Left ventricle myocardium inferior (tissue), 1 donor: ENCODE data around the gene DNAAF9. TPM values are rescaled to one million over a fixed set of nuclear protein-coding genes. Genes with fewer than 3 reads are reported as not detected.

ENCODE experiments used
- DNase-seq: peaks from one replicate; pipeline ENCODE4 v3.0.0-alpha.2; 2020
- H3K27ac ChIP-seq: fragments of 200-600 bp; replicated peaks from 2 replicates; pipeline ENCODE4 v1.8.0; 2021
- H3K27me3 ChIP-seq: fragments of 200-600 bp; 2 replicates; pipeline ENCODE4 v1.8.0; 2021; ENCODE audit warnings: low read depth
- H3K36me3 ChIP-seq: fragments of 200-600 bp; 2 replicates; pipeline ENCODE4 v1.8.0; 2021
- H3K4me1 ChIP-seq: fragments of 200-600 bp; 2 replicates; pipeline ENCODE4 v1.8.0; 2021
- H3K4me3 ChIP-seq: fragments of 200-600 bp; 2 replicates; pipeline ENCODE4 v1.8.0; 2021; ENCODE audit warnings: mild to moderate bottlenecking, moderate library complexity
- H3K9me3 ChIP-seq: fragments of 200-600 bp; replicated peaks from 2 replicates; pipeline ENCODE4 v1.8.0; 2021
- intact Hi-C: fragments of 100-400 bp; cut with micrococcal nuclease; formaldehyde crosslinking; loops from one replicate; pipeline ENCODE4 v1.11.0; 2022
- total RNA-seq: library from RNA; stranded (reverse); fragmentation: NEBNext Ultra II Directional; extraction: Animal tissue kit (Norgen Biotek cat#: 25700); gene quantifications from one replicate; pipeline ENCODE4 v1.2.1, GENCODE V29; 2021
- TF ChIP-seq, protein P1 (sequence below): fragments of 200-600 bp; IDR thresholded peaks from 2 replicates; pipeline ENCODE4 v1.8.0; 2021; ENCODE audit warnings: antibody characterized with exemption, mild to moderate bottlenecking, borderline replicate concordance
- donor health status: DM: no; HTN: yes; CAD: no; lungs with severe emphysema.

Gene DNAAF9
- total RNA-seq, 1 donor from 2014 or later: 26.2 TPM

GRCh38 chr20:3374296-3374695 lies 33.2 kb downstream of the DNAAF9 start:
- peak overlapping the region; percentile 42 for H3K27ac ChIP-seq
- peaks cover 63% of the 10 kb centered on the region for H3K36me3 ChIP-seq
- TF ChIP-seq, protein P1, sequence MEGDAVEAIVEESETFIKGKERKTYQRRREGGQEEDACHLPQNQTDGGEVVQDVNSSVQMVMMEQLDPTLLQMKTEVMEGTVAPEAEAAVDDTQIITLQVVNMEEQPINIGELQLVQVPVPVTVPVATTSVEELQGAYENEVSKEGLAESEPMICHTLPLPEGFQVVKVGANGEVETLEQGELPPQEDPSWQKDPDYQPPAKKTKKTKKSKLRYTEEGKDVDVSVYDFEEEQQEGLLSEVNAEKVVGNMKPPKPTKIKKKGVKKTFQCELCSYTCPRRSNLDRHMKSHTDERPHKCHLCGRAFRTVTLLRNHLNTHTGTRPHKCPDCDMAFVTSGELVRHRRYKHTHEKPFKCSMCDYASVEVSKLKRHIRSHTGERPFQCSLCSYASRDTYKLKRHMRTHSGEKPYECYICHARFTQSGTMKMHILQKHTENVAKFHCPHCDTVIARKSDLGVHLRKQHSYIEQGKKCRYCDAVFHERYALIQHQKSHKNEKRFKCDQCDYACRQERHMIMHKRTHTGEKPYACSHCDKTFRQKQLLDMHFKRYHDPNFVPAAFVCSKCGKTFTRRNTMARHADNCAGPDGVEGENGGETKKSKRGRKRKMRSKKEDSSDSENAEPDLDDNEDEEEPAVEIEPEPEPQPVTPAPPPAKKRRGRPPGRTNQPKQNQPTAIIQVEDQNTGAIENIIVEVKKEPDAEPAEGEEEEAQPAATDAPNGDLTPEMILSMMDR: no peak
- H3K27me3 ChIP-seq: no peaks in the 10 kb centered on the region
- intact Hi-C loops: no loop called here
- DNase-seq: no peak
- H3K4me1 ChIP-seq: peaks cover 42% of the 10 kb centered on the region
- no peak overlapping the region for H3K4me3 ChIP-seq
- no peaks in the 10 kb centered on the region for H3K9me3 ChIP-seq

GRCh38 chr20:3371754-3372153 lies 35.7 kb downstream of the DNAAF9 start:
- peaks cover 19% of the 10 kb centered on the region for H3K4me1 ChIP-seq
- TF ChIP-seq, protein P1: no peak
- peak overlapping the region; percentile 24 for H3K27ac ChIP-seq
- H3K27me3 ChIP-seq: no peaks in the 10 kb centered on the region
- intact Hi-C loops: no loop called here
- H3K36me3 ChIP-seq: peaks cover 67% of the 10 kb centered on the region
- H3K4me3 ChIP-seq: no peak overlapping the region
- no peaks in the 10 kb centered on the region for H3K9me3 ChIP-seq
- DNase-seq: no peak

GRCh38 chr20:3367089-3367488 lies 40.4 kb downstream of the DNAAF9 start:
- H3K4me3 ChIP-seq: no peak overlapping the region
- TF ChIP-seq, protein P1: no peak
- no peaks in the 10 kb centered on the region for H3K27me3 ChIP-seq
- no peaks in the 10 kb centered on the region for H3K9me3 ChIP-seq
- no peaks in the 10 kb centered on the region for H3K4me1 ChIP-seq
- DNase-seq: no peak
- H3K27ac ChIP-seq: no peak overlapping the region
- H3K36me3 ChIP-seq: peaks cover 46% of the 10 kb centered on the region
- intact Hi-C loops: no loop called here

DNA sequence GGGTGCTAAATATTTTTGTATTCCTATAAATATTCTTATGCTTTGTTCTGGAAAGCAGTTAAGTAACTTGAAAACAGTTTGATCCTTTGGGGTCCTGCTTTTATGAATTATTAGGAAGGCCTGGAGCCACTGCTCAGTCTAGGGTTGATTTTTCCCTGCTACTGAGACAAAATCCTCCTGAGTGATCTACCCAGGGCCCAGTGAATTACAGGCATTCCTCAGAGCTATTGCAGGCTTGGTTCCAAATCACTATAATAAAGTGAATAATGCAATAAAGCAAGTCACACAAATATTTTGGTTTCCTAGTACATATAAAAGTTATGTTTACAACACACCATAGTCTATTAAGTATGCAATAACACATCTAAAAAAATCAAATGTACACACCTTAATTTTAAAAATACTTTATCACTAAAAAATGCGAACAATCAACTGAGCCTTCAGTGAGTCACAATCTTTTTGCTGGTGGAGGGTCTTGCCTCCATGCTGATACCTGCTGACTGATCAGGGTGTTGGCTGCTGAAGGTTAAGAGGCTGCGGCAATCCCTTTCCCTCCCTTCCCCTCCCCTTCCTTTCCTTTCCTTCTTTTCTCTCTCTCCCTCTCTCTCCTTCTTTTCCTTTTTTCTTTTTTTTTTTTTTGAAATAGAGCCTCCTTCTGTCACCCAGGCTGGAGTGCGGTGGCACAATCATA lies 43.0 kb downstream of the DNAAF9 start:
- H3K27me3 ChIP-seq: no peaks in the 10 kb centered on the region
- TF ChIP-seq, protein P1: no peak
- H3K9me3 ChIP-seq: no peaks in the 10 kb centered on the region
- intact Hi-C loops: no loop called here
- peaks cover 35% of the 10 kb centered on the region for H3K36me3 ChIP-seq
- H3K4me1 ChIP-seq: peaks cover 15% of the 10 kb centered on the region
- DNase-seq: no peak
- no peak overlapping the region for H3K27ac ChIP-seq
- no peak overlapping the region for H3K4me3 ChIP-seq

DNA sequence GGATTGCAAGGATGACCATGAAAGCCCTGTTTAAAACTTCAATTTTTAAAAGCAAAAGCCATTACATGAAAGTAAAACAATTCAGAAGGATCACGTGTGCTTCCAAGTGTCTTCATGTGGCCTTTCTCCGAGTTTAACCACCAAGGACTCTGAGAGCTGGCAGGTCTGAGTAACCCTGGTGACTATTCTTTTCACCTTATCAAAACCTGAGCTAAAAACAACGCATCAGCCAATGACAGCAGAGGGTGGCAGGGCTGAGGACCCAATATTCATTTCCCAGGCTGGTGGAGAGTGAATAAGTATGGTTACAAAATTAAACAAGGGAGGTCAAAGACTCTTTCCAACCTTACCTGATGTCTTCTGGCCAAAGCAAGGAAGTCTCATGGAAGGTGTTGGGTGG lies 46.7 kb downstream of the DNAAF9 start:
- H3K36me3 ChIP-seq: peaks cover 28% of the 10 kb centered on the region
- peak overlapping the region; percentile 28 for H3K4me3 ChIP-seq
- DNase-seq: no peak
- no peaks in the 10 kb centered on the region for H3K27me3 ChIP-seq
- TF ChIP-seq, protein P1: no peak
- no peaks in the 10 kb centered on the region for H3K9me3 ChIP-seq
- H3K4me1 ChIP-seq: peaks cover 15% of the 10 kb centered on the region
- peak overlapping the region; percentile 46 for H3K27ac ChIP-seq
- intact Hi-C loops: no loop called here
